HG03378 (cell line): ENCODE measurements around the gene DLG2.
"Not testable (repeated sequence)": the region's sequence is repeated elsewhere in the genome, so short reads cannot be mapped to it uniquely, and the experiment has no call there.

Experiments used
- ATAC-seq: cut with Tn5 transposase; IDR thresholded peaks from one replicate; pipeline ENCODE4 v1.9.1; 2021; ENCODE audit warnings: mild to moderate bottlenecking, moderate library complexity; ENCODE audit not compliant: unreplicated experiment

DLG2 gene

GRCh38 chr11:83642500-83642899 is 1984.6 kb downstream of the DLG2 start:
- ATAC-seq, result no peak

- ATAC-seq, result no peak
Measured at GRCh38 chr11:83641511-83641910, 1985.6 kb downstream of the DLG2 start.

GRCh38 chr11:83639995-83640758 is 1987.0 kb downstream of the DLG2 start:
- no peak for ATAC-seq

GRCh38 chr11:83635166-83635565 is 1992.0 kb downstream of the DLG2 start:
- ATAC-seq, result no peak

GRCh38 chr11:83630211-83630610 is 1996.9 kb downstream of the DLG2 start:
- no peak for ATAC-seq

- ATAC-seq, result no peak
Measured at GRCh38 chr11:83629775-83630174, 1997.4 kb downstream of the DLG2 start.

GRCh38 chr11:83628622-83629355 is 1998.4 kb downstream of the DLG2 start:
- ATAC-seq, result no peak

- no peak for ATAC-seq
Measured at GRCh38 chr11:83625336-83625735, 2001.8 kb downstream of the DLG2 start.

GRCh38 chr11:83617671-83618070 is 2009.5 kb downstream of the DLG2 start:
- ATAC-seq, result no peak

- peak; percentile 27 for ATAC-seq
Measured at GRCh38 chr11:83613767-83614121, 2013.4 kb downstream of the DLG2 start.

- ATAC-seq, result peak; percentile 95
Measured at GRCh38 chr11:83612891-83613766, 2014.0 kb downstream of the DLG2 start.

GRCh38 chr11:83611600-83611999 is 2015.5 kb downstream of the DLG2 start:
- ATAC-seq, result no peak

- ATAC-seq, result no peak
Measured at GRCh38 chr11:83611031-83611430, 2016.1 kb downstream of the DLG2 start.

GRCh38 chr11:83609191-83609590 is 2018.0 kb downstream of the DLG2 start:
- no peak for ATAC-seq

GRCh38 chr11:83608571-83608970 is 2018.6 kb downstream of the DLG2 start:
- ATAC-seq, result no peak

- no peak for ATAC-seq
Measured at GRCh38 chr11:83601914-83602527, 2025.1 kb downstream of the DLG2 start.

GRCh38 chr11:83601201-83601913 is 2025.8 kb downstream of the DLG2 start:
- ATAC-seq, result no peak

GRCh38 chr11:83600661-83601060 is 2026.5 kb downstream of the DLG2 start:
- ATAC-seq, result no peak

- no peak for ATAC-seq
Measured at GRCh38 chr11:83599066-83599465, 2028.1 kb downstream of the DLG2 start.

- ATAC-seq, result not testable (repeated sequence)
Measured at GRCh38 chr11:83587797-83588196, 2039.3 kb downstream of the DLG2 start.
